SK-N-MC (cell line): ENCODE measurements around the gene PCNX3.

Experiments
- EZH2 ChIP-seq: fragments of 200-600 bp; sonication (generic); IDR thresholded peaks from one replicate; pipeline ENCODE4 v1.6.1; 2017; ENCODE audit warnings: antibody characterized with exemption
- FOXP2 ChIP-seq: optimal IDR thresholded peaks from 2 replicates; pipeline ENCODE3; 2011; ENCODE audit warnings: mild to moderate bottlenecking, moderate library complexity; ENCODE audit not compliant: insufficient read depth; ENCODE audit errors: extremely low read length, control extremely low read depth
- POLR2AphosphoS5 ChIP-seq: IDR thresholded peaks from 2 replicates; pipeline ENCODE4 v1.6.1; 2012; ENCODE audit warnings: mild to moderate bottlenecking, low read depth, low read length, borderline replicate concordance

DNA sequence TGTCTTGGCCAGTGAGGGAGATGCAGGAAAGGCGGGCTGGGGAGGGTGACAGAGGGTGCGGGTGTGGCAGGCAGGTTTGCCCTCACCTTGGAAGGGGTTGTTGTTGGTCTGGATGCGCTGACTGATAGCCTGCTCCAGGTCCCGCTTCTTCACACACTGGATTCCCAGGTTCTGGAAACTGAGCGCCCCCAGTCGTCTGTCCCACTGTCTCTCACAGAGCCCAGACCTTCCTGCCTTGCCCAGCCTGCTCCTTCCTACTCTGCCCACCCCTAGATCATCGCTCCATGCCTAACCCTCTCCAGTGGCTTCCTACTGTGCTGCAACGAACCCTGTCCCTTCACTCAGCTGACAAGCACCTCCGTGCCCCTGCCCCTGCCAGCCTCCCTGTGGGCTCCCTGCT is 44.5 kb downstream of the PCNX3 start:
- TF ChIP-seq EZH2 (no peak), POLR2AphosphoS5 (no peak), FOXP2 (no peak)
